HTERT RPE-1 (cell line): Measurements from ENCODE around the gene KIF5A.

Source experiments
- in situ Hi-C: fragments of 300-500 bp; cut with MboI; formaldehyde crosslinking; loops from 4 replicates; pipeline ENCODE4 v1.14.3; 2020; ENCODE audit warnings: low sequenced_read_pairs

Gene KIF5A

GRCh38 chr12:57628280-57629191 is 78.7 kb downstream of the KIF5A start:
- in situ Hi-C loops: no loop called here

- in situ Hi-C loops: no loop called here
These were observed 80.1 kb downstream of the KIF5A start for GRCh38 chr12:57629897-57630471.

- in situ Hi-C loops: no loop called here
These were observed 81.1 kb downstream of the KIF5A start for GRCh38 chr12:57630891-57631433.

GRCh38 chr12:57631566-57632072 is 81.8 kb downstream of the KIF5A start:
- in situ Hi-C loops: no loop called here

GRCh38 chr12:57632073-57632957 is 82.5 kb downstream of the KIF5A start:
- in situ Hi-C loops: no loop called here

- in situ Hi-C loops: no loop called here
These were observed 83.4 kb downstream of the KIF5A start, which contains the start of gene B4GALNT1 for GRCh38 chr12:57632958-57633840. Gene B4GALNT1 (minus strand): TSS chr12:57633201. CDS start chr12:57632132, 1,069 bp downstream.
